Measurements from ENCODE around the gene CHADL.

DNA sequence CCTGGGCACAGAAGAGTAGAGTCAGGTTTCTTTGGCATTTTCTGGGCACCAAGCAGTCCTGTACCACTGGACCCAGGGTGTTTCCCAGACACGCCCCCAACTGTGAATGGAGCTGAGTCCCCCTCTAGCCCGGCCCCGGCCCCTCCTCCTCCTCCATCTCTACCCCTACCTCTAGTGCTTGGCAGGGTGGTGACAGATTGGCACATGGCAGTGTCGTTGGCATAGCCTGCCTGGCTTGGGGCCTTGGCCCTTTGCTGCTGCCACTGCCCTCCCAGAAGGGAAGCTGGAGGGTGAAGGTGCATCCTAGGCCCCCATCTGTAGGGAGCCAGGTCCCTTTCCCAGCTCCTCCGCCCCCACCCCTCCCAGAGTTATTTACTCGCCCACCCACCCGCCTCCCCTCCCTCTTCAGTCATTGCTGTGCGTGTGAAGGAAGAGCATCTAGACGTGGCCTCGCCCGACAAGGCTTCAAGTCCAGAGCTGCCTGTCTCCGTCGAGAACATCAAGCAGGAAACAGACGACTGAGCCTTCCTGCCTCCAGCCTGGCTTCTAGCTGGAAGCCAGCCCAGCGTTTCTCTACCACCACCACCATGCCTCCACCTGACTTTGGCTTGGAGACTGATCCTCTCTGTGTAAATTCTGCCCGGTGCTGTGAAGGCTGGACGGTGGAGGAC, 10.9 kb downstream of the CHADL start:
- TF ChIP-seq, protein P1, sequence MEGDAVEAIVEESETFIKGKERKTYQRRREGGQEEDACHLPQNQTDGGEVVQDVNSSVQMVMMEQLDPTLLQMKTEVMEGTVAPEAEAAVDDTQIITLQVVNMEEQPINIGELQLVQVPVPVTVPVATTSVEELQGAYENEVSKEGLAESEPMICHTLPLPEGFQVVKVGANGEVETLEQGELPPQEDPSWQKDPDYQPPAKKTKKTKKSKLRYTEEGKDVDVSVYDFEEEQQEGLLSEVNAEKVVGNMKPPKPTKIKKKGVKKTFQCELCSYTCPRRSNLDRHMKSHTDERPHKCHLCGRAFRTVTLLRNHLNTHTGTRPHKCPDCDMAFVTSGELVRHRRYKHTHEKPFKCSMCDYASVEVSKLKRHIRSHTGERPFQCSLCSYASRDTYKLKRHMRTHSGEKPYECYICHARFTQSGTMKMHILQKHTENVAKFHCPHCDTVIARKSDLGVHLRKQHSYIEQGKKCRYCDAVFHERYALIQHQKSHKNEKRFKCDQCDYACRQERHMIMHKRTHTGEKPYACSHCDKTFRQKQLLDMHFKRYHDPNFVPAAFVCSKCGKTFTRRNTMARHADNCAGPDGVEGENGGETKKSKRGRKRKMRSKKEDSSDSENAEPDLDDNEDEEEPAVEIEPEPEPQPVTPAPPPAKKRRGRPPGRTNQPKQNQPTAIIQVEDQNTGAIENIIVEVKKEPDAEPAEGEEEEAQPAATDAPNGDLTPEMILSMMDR (IDR thresholded peaks at IDR 0.05; ENCODE audit: low read length): no peak
- no peak for TF ChIP-seq EZH2phosphoT487 (IDR thresholded peaks at IDR 0.05; ENCODE audit: low read length)
